Adrenal gland (tissue), 5 donors: ENCODE measurements around the gene ERC1.

ENCODE experiments used
- POLR2A ChIP-seq, 2 donors: fragments of 450-650 bp; IDR thresholded peaks; one replicate each; pipeline ENCODE4 v1.6.1; 2017; ENCODE audit warnings: antibody characterized with exemption in 2 of 2, mild to moderate bottlenecking in 2 of 2, moderate library complexity in 1 of 2
- TF ChIP-seq, protein P1 (sequence below), 6 experiments: fragments of 450-650 bp in 4 of 6; fragments of 200-600 bp in 2 of 6; sonication (generic) in 1 of 6; IDR thresholded peaks; 1 replicate in 5 of 6; 2 replicates in 1 of 6; pipeline versions ENCODE4 v1.5.1 to v1.8.0; 2016 to 2021; ENCODE audit warnings: antibody characterized with exemption in 6 of 6, mild to moderate bottlenecking in 2 of 6, moderate library complexity in 1 of 6
- donor health status: DM: no; HTN: no; CAD: no.

DNA sequence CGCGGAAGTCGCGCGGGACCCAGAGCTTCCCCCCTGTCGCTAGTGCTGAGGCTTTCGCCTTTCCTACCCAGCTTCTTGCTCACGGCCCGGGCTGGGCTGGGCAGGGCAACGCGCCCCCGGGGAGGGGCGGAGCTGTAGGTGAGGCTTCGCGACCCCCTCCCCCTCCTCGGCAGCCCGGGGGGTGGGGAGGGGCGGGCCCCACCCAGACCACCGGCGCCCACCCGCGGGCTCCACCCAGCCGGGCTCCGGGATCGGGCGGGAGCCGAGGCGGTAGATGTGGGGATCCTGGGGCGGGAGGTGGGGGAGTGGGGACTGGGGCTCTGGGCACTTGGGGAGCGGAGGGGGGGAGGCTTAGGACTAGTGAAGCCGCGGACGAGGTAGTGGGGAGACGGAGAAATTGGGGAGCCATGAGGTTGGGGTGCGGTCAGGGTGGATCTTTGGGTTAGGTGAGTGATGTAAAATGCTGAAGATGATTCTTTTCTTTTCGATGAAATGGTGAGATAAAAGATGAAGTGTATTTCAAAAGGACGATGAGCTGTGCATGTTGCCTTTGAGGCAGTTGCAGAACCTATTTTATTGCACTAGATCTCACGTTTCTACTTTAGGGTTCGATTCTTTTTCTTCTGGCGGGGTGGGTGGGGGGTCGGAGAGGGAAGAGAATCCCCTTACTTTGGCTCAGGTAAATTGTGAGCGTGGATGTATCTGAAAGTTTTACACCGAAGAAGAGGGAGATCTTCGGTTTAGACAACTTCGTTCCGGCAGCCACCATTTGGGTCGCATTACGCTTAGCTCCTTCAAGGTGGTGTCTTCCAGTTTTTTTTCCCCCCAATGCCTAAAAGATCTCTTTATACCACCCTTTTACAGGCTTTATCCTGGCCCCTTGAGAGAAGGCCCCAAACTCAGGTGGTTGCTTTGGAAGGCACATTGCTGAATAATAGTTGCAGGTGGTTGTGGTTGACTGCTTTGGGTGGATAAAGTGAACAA, 619 bp downstream of the ERC1 start:
- TF ChIP-seq, protein P1, sequence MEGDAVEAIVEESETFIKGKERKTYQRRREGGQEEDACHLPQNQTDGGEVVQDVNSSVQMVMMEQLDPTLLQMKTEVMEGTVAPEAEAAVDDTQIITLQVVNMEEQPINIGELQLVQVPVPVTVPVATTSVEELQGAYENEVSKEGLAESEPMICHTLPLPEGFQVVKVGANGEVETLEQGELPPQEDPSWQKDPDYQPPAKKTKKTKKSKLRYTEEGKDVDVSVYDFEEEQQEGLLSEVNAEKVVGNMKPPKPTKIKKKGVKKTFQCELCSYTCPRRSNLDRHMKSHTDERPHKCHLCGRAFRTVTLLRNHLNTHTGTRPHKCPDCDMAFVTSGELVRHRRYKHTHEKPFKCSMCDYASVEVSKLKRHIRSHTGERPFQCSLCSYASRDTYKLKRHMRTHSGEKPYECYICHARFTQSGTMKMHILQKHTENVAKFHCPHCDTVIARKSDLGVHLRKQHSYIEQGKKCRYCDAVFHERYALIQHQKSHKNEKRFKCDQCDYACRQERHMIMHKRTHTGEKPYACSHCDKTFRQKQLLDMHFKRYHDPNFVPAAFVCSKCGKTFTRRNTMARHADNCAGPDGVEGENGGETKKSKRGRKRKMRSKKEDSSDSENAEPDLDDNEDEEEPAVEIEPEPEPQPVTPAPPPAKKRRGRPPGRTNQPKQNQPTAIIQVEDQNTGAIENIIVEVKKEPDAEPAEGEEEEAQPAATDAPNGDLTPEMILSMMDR (IDR thresholded peaks at IDR 0.05), result peak in 1 of 6 experiments; percentile 7
- peak in 1 of 2 donors; percentile 11 for TF ChIP-seq POLR2A (IDR thresholded peaks at IDR 0.05)
